ENCODE results near the gene CHERP. TPM values are rescaled to one million over a fixed set of nuclear protein-coding genes. Genes with fewer than 3 reads are reported as not detected.

Gene CHERP
- total and polyA plus RNA-seq, 2 donors (not counting 1 experiment from before 2014, with no cell fraction given): 38.3 to 98.9 TPM

DNA sequence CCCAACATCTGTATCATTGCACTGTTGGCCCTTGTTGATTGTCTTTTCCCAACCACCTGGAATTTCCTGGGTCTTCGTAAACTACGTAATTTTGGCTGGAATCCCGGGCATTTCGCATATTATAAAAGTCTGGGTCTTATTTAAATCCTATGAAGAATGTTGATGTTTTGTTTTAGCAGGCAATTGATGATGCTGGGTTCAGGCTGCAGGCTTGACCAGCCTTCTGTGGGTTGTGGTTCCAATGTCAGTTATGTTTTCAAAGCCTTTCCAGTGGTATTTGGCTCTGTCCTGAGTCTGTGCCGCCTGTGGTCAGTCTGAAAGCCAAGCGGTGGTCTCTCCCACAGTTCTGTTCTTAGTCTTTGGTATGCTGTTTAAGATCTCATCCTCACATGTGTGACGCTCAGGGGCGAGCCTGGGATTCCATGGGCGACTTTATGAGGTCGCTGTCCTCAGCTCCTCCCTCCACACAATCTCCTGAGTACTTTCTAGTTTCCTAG lies 17.6 kb upstream of the CHERP start:
- no peak overlapping the region for H3K27ac ChIP-seq (ENCODE audit: low read length in 2 of 2)
- WGBS (ENCODE audit: insufficient coverage): 97% methylated on average over 10 of the region's 10 CpGs
- no peaks in the 10 kb centered on the region for H3K9me3 ChIP-seq (ENCODE audit: control extremely low read depth in 1 of 3, control insufficient read depth in 2 of 3, insufficient read depth in 1 of 3, low read length in 2 of 3)

DNA sequence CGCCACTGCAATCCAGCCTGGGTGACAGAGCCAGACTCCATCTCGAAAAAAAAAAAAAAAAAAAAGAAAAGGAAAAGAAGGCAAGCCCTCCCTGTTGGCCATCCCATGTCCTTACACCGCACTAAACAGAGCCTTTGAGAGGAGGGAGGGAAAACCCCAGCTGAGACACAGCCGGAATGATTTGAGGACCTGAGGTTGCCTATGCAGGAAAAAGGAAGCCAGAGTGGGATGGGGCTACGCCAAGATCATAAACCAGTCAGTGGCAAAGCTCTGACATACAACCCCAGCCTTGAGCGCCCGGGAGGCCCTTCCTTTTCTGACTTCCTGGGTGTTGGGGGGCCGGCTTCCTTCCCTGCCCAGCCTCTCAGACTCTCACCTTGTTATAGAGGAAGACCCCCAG lies 12.5 kb upstream of the CHERP start:
- Mint-ChIP-seq H3K9me3 (ENCODE audit: insufficient read depth) (no peaks in the 10 kb centered on the region), H3K27ac (no peak overlapping the region)
- H3K27me3 ChIP-seq (replicated peaks in 1 of 4; ENCODE audit: control extremely low read depth in 1 of 4, control insufficient read depth in 3 of 4, insufficient read depth in 4 of 4, low read length in 3 of 4): no peaks in the 10 kb centered on the region

More for the DNA sequence above, 17.6 kb upstream of the CHERP start:
- Histone ChIP-seq H3K9ac (ENCODE audit: low read length) (no peak overlapping the region), H3K4me2 (replicated peaks; ENCODE audit: low read depth, low read length, poor library complexity, severe bottlenecking) (no peak overlapping the region), H3K27me3 (replicated peaks in 1 of 4; ENCODE audit: control extremely low read depth in 1 of 4, control insufficient read depth in 3 of 4, insufficient read depth in 4 of 4, low read length in 3 of 4) (no peaks in the 10 kb centered on the region), H3K4me1 (ENCODE audit: control insufficient read depth in 2 of 2, insufficient read depth in 2 of 2, low read length in 2 of 2) (no peaks in the 10 kb centered on the region), H4K20me1 (ENCODE audit: control insufficient read depth, insufficient read depth, low read length, poor library complexity, severe bottlenecking) (no peaks in the 10 kb centered on the region), H3K36me3 (replicated peaks in 1 of 2; ENCODE audit: control extremely low read depth in 1 of 2, control insufficient read depth in 1 of 2, extremely low read depth in 1 of 2, insufficient read depth in 2 of 2, low read length in 1 of 2) (peaks cover 22 to 30% of the 10 kb centered on the region in 2 experiments), H3K4me3 (ENCODE audit: control extremely low read depth in 1 of 5, extremely low read depth in 1 of 5, insufficient read depth in 1 of 5, low read depth in 2 of 5, low read length in 4 of 5) (no peak overlapping the region), H3K79me2 (ENCODE audit: control insufficient read depth, insufficient read depth, low read length) (peaks cover 21% of the 10 kb centered on the region), H2AFZ (ENCODE audit: insufficient read depth, low read depth, low read length, poor library complexity, severe bottlenecking) (no peak overlapping the region)
- H3K4me3 Mint-ChIP-seq: no peak overlapping the region
- H3K27ac Mint-ChIP-seq: no peak overlapping the region
- ChIA-PET CTCF (interaction anchor here (0.6 kb wide), 1 partner anchor 29 kb away, joined by 3 read pairs; no protein-coding TSS in a partner anchor), POLR2A (interaction anchor here (0.6 kb wide), 1 partner anchor 8 kb away, joined by 5 read pairs; no protein-coding TSS in a partner anchor)
- H3K27me3 Mint-ChIP-seq: no peaks in the 10 kb centered on the region
- no peak for DNase-seq
- intact Hi-C loops (cut with micrococcal nuclease): no loop called here
- TF ChIP-seq CTCF (IDR thresholded peaks at IDR 0.05) (no peak), EZH2 (IDR thresholded peaks at IDR 0.05; ENCODE audit: borderline replicate concordance, insufficient read depth, low read depth, low read length, poor library complexity, severe bottlenecking) (no peak)
- no peak for ATAC-seq (ENCODE audit: low read depth)
- H3K9me3 Mint-ChIP-seq (ENCODE audit: insufficient read depth): no peaks in the 10 kb centered on the region
- no peaks in the 10 kb centered on the region for H3K4me1 Mint-ChIP-seq

More for the DNA sequence above, 12.5 kb upstream of the CHERP start:
- intact Hi-C loops (cut with micrococcal nuclease): no loop called here
- Histone ChIP-seq H2AFZ (ENCODE audit: insufficient read depth, low read depth, low read length, poor library complexity, severe bottlenecking) (no peak overlapping the region), H3K4me2 (replicated peaks; ENCODE audit: low read depth, low read length, poor library complexity, severe bottlenecking) (no peak overlapping the region), H3K79me2 (ENCODE audit: control insufficient read depth, insufficient read depth, low read length) (peaks cover 19% of the 10 kb centered on the region), H3K9me3 (ENCODE audit: control extremely low read depth in 1 of 3, control insufficient read depth in 2 of 3, insufficient read depth in 1 of 3, low read length in 2 of 3) (no peaks in the 10 kb centered on the region), H3K4me1 (ENCODE audit: control insufficient read depth in 2 of 2, insufficient read depth in 2 of 2, low read length in 2 of 2) (no peaks in the 10 kb centered on the region), H3K4me3 (ENCODE audit: control extremely low read depth in 1 of 5, extremely low read depth in 1 of 5, insufficient read depth in 1 of 5, low read depth in 2 of 5, low read length in 4 of 5) (no peak overlapping the region), H3K27ac (ENCODE audit: low read length in 2 of 2) (no peak overlapping the region), H4K20me1 (ENCODE audit: control insufficient read depth, insufficient read depth, low read length, poor library complexity, severe bottlenecking) (no peaks in the 10 kb centered on the region), H3K9ac (ENCODE audit: low read length) (no peak overlapping the region), H3K36me3 (replicated peaks in 1 of 2; ENCODE audit: control extremely low read depth in 1 of 2, control insufficient read depth in 1 of 2, extremely low read depth in 1 of 2, insufficient read depth in 2 of 2, low read length in 1 of 2) (peaks cover 5 to 34% of the 10 kb centered on the region in 2 experiments)
- TF ChIP-seq EZH2 (IDR thresholded peaks at IDR 0.05; ENCODE audit: borderline replicate concordance, insufficient read depth, low read depth, low read length, poor library complexity, severe bottlenecking) (no peak), CTCF (IDR thresholded peaks at IDR 0.05) (no peak)
- CTCF ChIA-PET: no interaction called here
- Mint-ChIP-seq H3K27me3 (no peaks in the 10 kb centered on the region), H3K4me1 (no peaks in the 10 kb centered on the region), H3K4me3 (no peak overlapping the region)
- WGBS (ENCODE audit: insufficient coverage): 43% methylated on average over 4 of the region's 8 CpGs
- ATAC-seq (ENCODE audit: low read depth) (no peak), DNase-seq (no peak)
- POLR2A ChIA-PET: no interaction called here
